ENCODE results near the gene TEAD4.

TEAD4 gene

GRCh38 chr12:2959192-2959504, at the start of gene TEAD4:
TSS of gene TEAD4 (plus strand) at chr12:2959397.
- no peak for DNase-seq (ENCODE audit: low read depth in 2 of 2)

- no peak for DNase-seq (ENCODE audit: low read depth in 2 of 2)
These were observed 47.0 kb upstream of the TEAD4 start for GRCh38 chr12:2912216-2912575.

- no peak for DNase-seq (ENCODE audit: low read depth in 2 of 2)
These were observed 39.9 kb upstream of the TEAD4 start for GRCh38 chr12:2919249-2919648.

GRCh38 chr12:2922329-2922728, 36.9 kb upstream of the TEAD4 start:
- DNase-seq (ENCODE audit: low read depth in 2 of 2), result no peak

GRCh38 chr12:2923057-2923456, 36.1 kb upstream of the TEAD4 start:
- DNase-seq (ENCODE audit: low read depth in 2 of 2), result no peak

GRCh38 chr12:2924019-2924418, 35.2 kb upstream of the TEAD4 start:
- DNase-seq (ENCODE audit: low read depth in 2 of 2), result no peak

- no peak for DNase-seq (ENCODE audit: low read depth in 2 of 2)
These were observed 33.7 kb upstream of the TEAD4 start for GRCh38 chr12:2925322-2925995.

- DNase-seq (ENCODE audit: low read depth in 2 of 2), result no peak
These were observed 28.3 kb upstream of the TEAD4 start for GRCh38 chr12:2930865-2931264.

GRCh38 chr12:2933586-2933985, 25.6 kb upstream of the TEAD4 start:
- DNase-seq (ENCODE audit: low read depth in 2 of 2), result no peak

- no peak for DNase-seq (ENCODE audit: low read depth in 2 of 2)
These were observed 24.8 kb upstream of the TEAD4 start for GRCh38 chr12:2934371-2934770.

- DNase-seq (ENCODE audit: low read depth in 2 of 2), result no peak
These were observed 22.9 kb upstream of the TEAD4 start for GRCh38 chr12:2936301-2936700.

- no peak for DNase-seq (ENCODE audit: low read depth in 2 of 2)
These were observed 21.7 kb upstream of the TEAD4 start for GRCh38 chr12:2937500-2937899.

- DNase-seq (ENCODE audit: low read depth in 2 of 2), result no peak
These were observed 20.0 kb upstream of the TEAD4 start for GRCh38 chr12:2939191-2939590.

- no peak for DNase-seq (ENCODE audit: low read depth in 2 of 2)
These were observed 18.6 kb upstream of the TEAD4 start for GRCh38 chr12:2940564-2940963.

GRCh38 chr12:2941524-2941923, 17.7 kb upstream of the TEAD4 start:
- no peak for DNase-seq (ENCODE audit: low read depth in 2 of 2)

- DNase-seq (ENCODE audit: low read depth in 2 of 2), result peak; percentile 43 to 56
These were observed 14.7 kb upstream of the TEAD4 start for GRCh38 chr12:2944401-2945047.

GRCh38 chr12:2949411-2949810, 9.8 kb upstream of the TEAD4 start:
- no peak for DNase-seq (ENCODE audit: low read depth in 2 of 2)

- no peak for DNase-seq (ENCODE audit: low read depth in 2 of 2)
These were observed 3.3 kb upstream of the TEAD4 start for GRCh38 chr12:2955888-2956287.

GRCh38 chr12:2957816-2958431, 1.3 kb upstream of the TEAD4 start:
- DNase-seq (ENCODE audit: low read depth in 2 of 2), result no peak

GRCh38 chr12:2958432-2959191, 585 bp upstream of the TEAD4 start:
- no peak for DNase-seq (ENCODE audit: low read depth in 2 of 2)

- DNase-seq (ENCODE audit: low read depth in 2 of 2), result no peak
These were observed 550 bp downstream of the TEAD4 start for GRCh38 chr12:2959505-2960389.
